NCI-H345 treated with DMSO at 0.1 percent for 48 hours (cell line): ENCODE data around the gene NKX6-2.
"Not testable (repeated sequence)": the region's sequence is repeated elsewhere in the genome, so short reads cannot be mapped to it uniquely, and the experiment has no call there.

Experiments used
- DNase-seq: peaks from one replicate; lab custom pipeline; 2025; ENCODE audit not compliant: unreplicated experiment; lab: John Stamatoyannopoulos, UW

NKX6-2 gene

DNA sequence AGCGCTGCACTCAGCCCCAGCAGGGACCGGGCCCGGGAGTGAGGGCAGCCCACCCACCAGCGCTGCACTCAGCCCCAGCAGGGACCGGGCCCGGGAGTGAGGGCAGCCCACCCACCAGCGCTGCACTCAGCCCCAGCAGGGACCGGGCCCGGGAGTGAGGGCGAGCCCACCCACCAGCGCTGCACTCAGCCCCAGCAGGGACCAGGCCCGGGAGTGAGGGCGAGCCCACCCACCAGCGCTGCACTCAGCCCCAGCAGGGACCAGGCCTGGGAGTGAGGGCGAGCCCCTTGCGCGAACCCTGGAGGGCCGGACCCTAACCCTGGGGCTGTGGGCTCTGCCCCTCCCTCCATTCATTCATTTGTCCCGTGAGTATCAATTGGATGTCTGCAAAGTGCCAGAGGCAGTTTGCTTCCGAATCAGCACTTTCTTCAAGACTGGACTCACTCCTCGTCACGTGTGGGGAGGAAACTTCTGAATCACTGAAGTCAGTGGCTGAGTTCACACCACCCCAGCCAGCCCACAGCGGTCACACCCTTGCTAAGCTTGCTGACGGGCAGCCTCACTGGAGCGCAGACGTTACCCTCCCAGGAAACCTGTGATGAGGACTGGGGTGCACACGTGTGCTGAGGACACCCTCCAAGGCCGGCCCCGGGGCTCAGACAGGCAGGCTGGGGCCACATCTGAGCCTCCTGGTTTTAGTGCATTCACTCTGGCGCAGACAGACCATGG, 42.6 kb downstream of the NKX6-2 start:
- DNase-seq = not testable (repeated sequence)

- DNase-seq = no peak
Measured at GRCh38 chr10:132742837-132743194, 43.1 kb downstream of the NKX6-2 start.

- no peak for DNase-seq
Measured at GRCh38 chr10:132742167-132742836, 43.6 kb downstream of the NKX6-2 start.

GRCh38 chr10:132740588-132740987, 45.4 kb downstream of the NKX6-2 start:
- no peak for DNase-seq

DNA sequence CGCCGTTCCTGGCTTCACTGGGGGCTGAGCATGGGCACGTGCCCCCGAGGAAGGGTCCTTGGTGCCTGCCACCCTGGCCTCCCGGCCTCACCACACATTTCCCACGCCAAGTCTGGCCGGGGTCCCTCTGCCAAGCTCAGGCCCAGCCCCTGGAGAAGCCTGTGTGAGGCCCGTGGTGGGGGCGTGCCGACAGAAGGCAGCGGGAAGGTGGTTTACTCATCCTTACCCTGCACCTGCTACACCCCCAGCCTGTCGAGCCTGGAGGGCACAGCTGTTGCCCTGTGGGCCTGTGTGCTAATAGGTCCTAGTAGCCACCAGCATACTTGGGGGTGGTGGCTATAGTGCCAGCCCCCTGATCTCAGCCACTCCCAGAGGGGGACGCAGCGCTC, 46.7 kb downstream of the NKX6-2 start:
- DNase-seq = no peak

GRCh38 chr10:132738454-132739224, 47.3 kb downstream of the NKX6-2 start:
- no peak for DNase-seq

DNA sequence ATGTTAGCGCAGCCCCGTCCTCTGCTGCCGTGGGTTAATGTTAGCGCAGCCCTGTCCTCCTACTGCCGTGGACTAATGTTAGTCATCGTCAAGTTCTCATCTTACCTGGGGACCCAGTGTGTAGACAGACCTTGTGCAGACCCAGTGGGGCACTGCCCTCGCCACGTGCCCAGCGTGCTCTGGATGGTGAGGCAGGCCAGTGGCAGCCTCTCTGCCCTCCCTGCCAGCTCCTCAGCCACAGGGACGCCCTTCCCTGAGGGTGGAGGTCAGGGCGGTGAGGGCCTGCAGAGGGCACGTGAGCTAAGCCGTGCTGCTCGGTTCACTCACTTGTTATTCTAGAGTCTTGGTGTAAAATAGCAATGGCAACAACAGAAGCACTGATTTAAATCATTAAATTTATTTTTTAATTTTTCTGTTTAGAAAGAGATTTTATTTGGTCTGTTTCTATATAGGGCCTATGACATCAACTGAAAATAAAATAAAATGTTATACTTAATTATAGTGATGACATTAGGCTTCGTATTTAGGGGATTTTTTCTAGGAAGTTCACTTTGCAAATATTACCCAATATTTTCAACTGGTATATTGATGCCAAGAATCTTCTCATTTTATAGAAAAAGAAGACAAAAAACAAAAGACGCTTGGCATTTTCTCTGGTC, 48.4 kb downstream of the NKX6-2 start:
- no peak for DNase-seq

- DNase-seq = no peak
Measured at GRCh38 chr10:132735923-132736391, 50.0 kb downstream of the NKX6-2 start.

DNA sequence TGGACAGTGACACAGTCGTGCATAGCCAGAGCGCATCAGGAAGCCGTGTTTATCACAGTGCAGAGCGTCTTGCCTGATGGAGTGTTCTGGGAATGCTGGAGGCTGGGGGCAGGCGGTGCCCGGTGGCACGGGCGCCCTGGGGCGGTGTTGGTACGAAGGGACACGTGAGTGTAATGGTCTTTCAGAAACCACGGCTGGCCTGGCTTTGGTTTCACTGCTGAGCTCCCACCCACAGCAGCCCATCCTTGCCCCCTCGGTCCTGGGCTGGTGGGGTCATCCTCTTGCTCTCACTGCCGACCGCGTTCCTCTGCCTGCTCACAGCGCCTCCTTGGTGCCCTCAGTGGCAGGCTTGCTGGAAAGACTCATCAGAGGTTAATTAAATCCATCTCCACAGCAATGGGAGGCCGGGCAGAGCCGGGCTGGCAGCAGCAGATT, 50.6 kb downstream of the NKX6-2 start:
- no peak for DNase-seq

DNA sequence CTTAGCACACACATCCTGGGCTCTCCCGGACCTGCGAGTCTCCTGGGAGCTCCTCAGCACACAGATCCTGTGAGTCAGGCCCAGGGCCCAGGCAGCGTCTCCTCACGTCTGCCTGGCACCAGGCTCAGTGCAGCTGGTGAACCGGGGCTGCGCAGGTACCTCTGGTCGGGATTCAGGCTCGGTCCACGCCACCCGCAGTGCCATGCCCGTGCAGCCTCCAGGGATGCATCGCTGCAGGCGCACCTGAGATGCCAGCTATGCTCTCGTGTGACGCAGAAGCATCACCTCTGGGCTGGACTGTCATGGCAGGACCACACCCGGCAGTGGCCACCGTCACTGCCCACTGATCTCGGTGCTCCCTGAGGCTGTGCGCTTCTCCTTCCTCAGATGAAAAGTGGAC, 52.0 kb downstream of the NKX6-2 start:
- DNase-seq = no peak
